ENCODE measurements around the gene GDNF. TPM values are rescaled to one million over a fixed set of nuclear protein-coding genes. Genes with fewer than 3 reads are reported as not detected.
"Not testable (repeated sequence)": the region's sequence is repeated elsewhere in the genome, so short reads cannot be mapped to it uniquely, and the experiment has no call there.

The GDNF gene
- total RNA-seq, 1 experiment from 2014 or later = 14.7 TPM

DNA sequence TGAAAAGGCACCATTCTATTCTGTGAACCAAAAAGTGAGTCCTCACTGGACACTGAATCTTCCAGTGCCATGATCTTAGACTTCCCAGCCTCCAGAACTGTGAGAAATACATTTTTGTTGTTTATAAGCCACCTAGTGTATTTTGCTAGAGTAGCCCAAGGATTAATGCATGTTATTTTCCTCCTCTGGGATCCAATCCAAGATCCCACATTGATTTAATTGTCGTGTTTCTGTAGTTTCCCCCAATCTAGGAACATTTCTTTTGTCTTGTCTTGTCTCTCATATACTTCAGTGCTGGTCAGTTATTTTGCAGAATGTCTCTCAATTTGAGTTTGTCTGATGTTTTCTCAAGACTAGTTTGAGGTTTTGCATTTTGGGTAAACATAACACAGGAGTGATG lies 36.4 kb downstream of the GDNF start:
- Histone ChIP-seq H3K4me1 (ENCODE audit: insufficient read depth, low read length, poor library complexity, severe bottlenecking) (peaks cover 9% of the 10 kb centered on the region), H3K4me3 (ENCODE audit: low read depth, low read length, poor library complexity, severe bottlenecking) (no peak overlapping the region), H3K9me3 (ENCODE audit: low read depth, low read length, poor library complexity, severe bottlenecking) (no peaks in the 10 kb centered on the region), H3K36me3 (ENCODE audit: insufficient read depth, low read length, poor library complexity, severe bottlenecking) (no peaks in the 10 kb centered on the region), H3K27ac (ENCODE audit: low read depth, low read length, poor library complexity, severe bottlenecking) (no peak overlapping the region), H3K27me3 (replicated peaks; ENCODE audit: insufficient read depth, low read depth, low read length, poor library complexity) (no peaks in the 10 kb centered on the region)
- no TSS peak for BruUV-seq (replicated peaks)
- no peak for DNase-seq (ENCODE audit: low spot score)
- no peak for TF ChIP-seq EZH2 (IDR thresholded peaks at IDR 0.05; ENCODE audit: borderline replicate concordance, low read depth, low read length, poor library complexity, severe bottlenecking)
- TF ChIP-seq, protein P1, sequence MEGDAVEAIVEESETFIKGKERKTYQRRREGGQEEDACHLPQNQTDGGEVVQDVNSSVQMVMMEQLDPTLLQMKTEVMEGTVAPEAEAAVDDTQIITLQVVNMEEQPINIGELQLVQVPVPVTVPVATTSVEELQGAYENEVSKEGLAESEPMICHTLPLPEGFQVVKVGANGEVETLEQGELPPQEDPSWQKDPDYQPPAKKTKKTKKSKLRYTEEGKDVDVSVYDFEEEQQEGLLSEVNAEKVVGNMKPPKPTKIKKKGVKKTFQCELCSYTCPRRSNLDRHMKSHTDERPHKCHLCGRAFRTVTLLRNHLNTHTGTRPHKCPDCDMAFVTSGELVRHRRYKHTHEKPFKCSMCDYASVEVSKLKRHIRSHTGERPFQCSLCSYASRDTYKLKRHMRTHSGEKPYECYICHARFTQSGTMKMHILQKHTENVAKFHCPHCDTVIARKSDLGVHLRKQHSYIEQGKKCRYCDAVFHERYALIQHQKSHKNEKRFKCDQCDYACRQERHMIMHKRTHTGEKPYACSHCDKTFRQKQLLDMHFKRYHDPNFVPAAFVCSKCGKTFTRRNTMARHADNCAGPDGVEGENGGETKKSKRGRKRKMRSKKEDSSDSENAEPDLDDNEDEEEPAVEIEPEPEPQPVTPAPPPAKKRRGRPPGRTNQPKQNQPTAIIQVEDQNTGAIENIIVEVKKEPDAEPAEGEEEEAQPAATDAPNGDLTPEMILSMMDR (conservative IDR thresholded peaks at IDR 0.05; ENCODE audit: low read depth, low read length) = no peak
- CTCF ChIA-PET = no interaction called here
- POLR2A ChIA-PET (ENCODE audit: low non-redundant PET) = no interaction called here
- intact Hi-C loops (cut with micrococcal nuclease; ENCODE audit: unreplicated experiment) = no loop called here

DNA sequence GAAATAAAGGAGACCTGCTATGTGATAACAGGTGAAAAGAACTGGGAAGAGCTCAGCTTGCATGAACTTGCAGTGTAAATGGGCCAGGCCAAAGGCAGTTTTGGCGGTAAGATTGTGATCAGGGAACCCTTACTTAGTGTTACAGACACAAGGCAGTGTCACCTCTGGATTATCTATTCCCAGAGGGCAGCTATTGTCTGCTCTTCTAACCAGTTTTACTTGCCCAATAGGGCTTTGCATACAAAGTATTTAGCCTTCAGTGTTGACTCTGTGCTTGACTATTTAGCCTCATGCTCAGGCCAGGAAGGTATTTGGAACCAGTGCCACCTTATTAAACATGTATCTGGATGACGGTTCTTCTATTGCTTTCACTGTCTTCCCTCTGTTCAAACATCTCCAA lies 38.3 kb downstream of the GDNF start:
- H3K4me3 ChIP-seq (ENCODE audit: low read depth, low read length, poor library complexity, severe bottlenecking) = no peak overlapping the region
- DNase-seq (ENCODE audit: low spot score) = no peak
- TF ChIP-seq, protein P1 (conservative IDR thresholded peaks at IDR 0.05; ENCODE audit: low read depth, low read length) = no peak
- no peak for TF ChIP-seq EZH2 (IDR thresholded peaks at IDR 0.05; ENCODE audit: borderline replicate concordance, low read depth, low read length, poor library complexity, severe bottlenecking)
- CTCF ChIA-PET = no interaction called here
- no peak overlapping the region for H3K27ac ChIP-seq (ENCODE audit: low read depth, low read length, poor library complexity, severe bottlenecking)
- H3K9me3 ChIP-seq (ENCODE audit: low read depth, low read length, poor library complexity, severe bottlenecking) = no peaks in the 10 kb centered on the region
- intact Hi-C loops (cut with micrococcal nuclease; ENCODE audit: unreplicated experiment) = no loop called here
- no peaks in the 10 kb centered on the region for H3K27me3 ChIP-seq (replicated peaks; ENCODE audit: insufficient read depth, low read depth, low read length, poor library complexity)
- H3K36me3 ChIP-seq (ENCODE audit: insufficient read depth, low read length, poor library complexity, severe bottlenecking) = no peaks in the 10 kb centered on the region
- POLR2A ChIA-PET (ENCODE audit: low non-redundant PET) = no interaction called here
- peaks cover 9% of the 10 kb centered on the region for H3K4me1 ChIP-seq (ENCODE audit: insufficient read depth, low read length, poor library complexity, severe bottlenecking)
- no TSS peak for BruUV-seq (replicated peaks)

DNA sequence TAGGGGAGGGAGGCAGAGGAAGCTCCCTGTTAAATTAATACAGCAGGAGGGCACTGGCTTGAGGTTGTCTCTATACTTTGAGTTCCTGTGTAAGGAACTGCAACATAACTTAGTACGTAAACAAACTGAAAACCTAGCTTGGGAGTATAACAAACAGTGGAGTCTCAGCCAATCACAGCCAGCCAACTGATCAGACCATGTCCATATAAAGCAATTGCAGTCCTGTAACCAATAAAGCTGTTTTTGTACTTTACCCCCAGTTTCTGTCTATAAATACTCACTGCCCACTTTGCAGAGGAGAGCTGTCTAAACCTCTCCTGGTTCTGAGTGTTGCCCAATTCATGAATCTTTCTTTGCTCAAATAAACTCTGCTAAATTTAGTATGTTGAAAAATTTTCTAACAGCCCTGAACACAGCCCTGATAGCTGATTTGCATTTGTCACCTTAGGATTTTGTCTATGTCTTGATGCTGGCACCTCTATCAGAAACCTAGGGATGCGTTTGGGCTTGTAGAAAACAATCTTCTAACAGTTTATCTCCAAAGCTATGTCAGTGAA lies 39.9 kb downstream of the GDNF start:
- CTCF ChIA-PET = no interaction called here
- Histone ChIP-seq H3K36me3 (ENCODE audit: insufficient read depth, low read length, poor library complexity, severe bottlenecking) (no peaks in the 10 kb centered on the region), H3K27ac (ENCODE audit: low read depth, low read length, poor library complexity, severe bottlenecking) (no peak overlapping the region), H3K9me3 (ENCODE audit: low read depth, low read length, poor library complexity, severe bottlenecking) (peaks cover 3% of the 10 kb centered on the region), H3K4me1 (ENCODE audit: insufficient read depth, low read length, poor library complexity, severe bottlenecking) (peaks cover 9% of the 10 kb centered on the region), H3K27me3 (replicated peaks; ENCODE audit: insufficient read depth, low read depth, low read length, poor library complexity) (no peaks in the 10 kb centered on the region), H3K4me3 (ENCODE audit: low read depth, low read length, poor library complexity, severe bottlenecking) (no peak overlapping the region)
- intact Hi-C loops (cut with micrococcal nuclease; ENCODE audit: unreplicated experiment) = no loop called here
- TF ChIP-seq EZH2 (IDR thresholded peaks at IDR 0.05; ENCODE audit: borderline replicate concordance, low read depth, low read length, poor library complexity, severe bottlenecking) = no peak
- TF ChIP-seq, protein P1 (conservative IDR thresholded peaks at IDR 0.05; ENCODE audit: low read depth, low read length) = no peak
- POLR2A ChIA-PET (ENCODE audit: low non-redundant PET) = interaction anchor here (0.6 to 0.8 kb wide), 2 partner anchors 231 to 1805 kb away, joined by 3 to 4 read pairs; no protein-coding TSS in a partner anchor
- DNase-seq (ENCODE audit: low spot score) = no peak
- no TSS peak for BruUV-seq (replicated peaks)

DNA sequence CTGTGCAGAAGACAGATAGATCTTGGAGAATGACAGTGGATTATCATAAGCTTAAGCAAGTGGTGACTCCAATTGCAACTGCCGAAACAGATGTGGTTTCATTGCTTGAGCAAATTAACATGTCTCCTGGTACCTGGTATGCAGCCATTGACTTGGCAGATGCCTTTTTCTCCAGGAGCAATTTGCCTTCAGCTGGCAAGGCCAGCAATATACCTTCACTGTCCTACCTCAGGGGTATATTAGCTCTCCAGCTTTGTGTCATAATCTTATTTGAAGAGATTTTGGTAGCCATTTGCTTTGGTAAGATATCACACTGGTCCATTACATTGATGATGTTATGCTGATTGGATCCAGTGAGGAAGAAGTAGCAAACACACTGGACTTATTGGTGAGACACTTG lies 43.4 kb downstream of the GDNF start:
- H3K27me3 ChIP-seq (replicated peaks; ENCODE audit: insufficient read depth, low read depth, low read length, poor library complexity); CTCF ChIA-PET; H3K36me3 ChIP-seq (ENCODE audit: insufficient read depth, low read length, poor library complexity, severe bottlenecking); H3K9me3 ChIP-seq (ENCODE audit: low read depth, low read length, poor library complexity, severe bottlenecking); BruUV-seq (replicated peaks); POLR2A ChIA-PET (ENCODE audit: low non-redundant PET); H3K4me1 ChIP-seq (ENCODE audit: insufficient read depth, low read length, poor library complexity, severe bottlenecking); DNase-seq (ENCODE audit: low spot score); intact Hi-C loops (cut with micrococcal nuclease; ENCODE audit: unreplicated experiment); H3K4me3 ChIP-seq (ENCODE audit: low read depth, low read length, poor library complexity, severe bottlenecking); H3K27ac ChIP-seq (ENCODE audit: low read depth, low read length, poor library complexity, severe bottlenecking): not testable (repeated sequence)

DNA sequence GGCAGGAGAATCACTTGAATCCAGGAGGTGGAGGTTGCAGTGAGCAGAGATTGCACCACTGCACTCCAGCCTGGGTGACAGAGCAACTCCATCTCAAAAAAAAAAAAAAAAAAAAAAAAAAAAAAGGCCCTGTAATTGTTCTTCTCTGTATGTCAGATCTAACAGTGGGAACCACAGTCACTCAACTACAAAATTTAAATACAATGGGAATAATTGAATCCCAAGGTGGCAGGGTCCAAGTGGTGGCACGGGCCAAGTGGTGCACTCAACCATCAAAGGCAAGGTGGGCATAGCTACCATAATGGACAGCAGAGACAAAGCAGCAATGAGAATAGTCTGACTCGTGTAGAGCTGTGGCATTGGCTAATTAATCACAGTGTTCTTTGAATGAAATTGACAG lies 44.5 kb downstream of the GDNF start:
- POLR2A ChIA-PET (ENCODE audit: low non-redundant PET) = interaction anchor here (0.6 kb wide), 1 partner anchor 269 kb away, joined by 7 read pairs; no protein-coding TSS in a partner anchor
- not testable (repeated sequence) for H3K4me3 ChIP-seq (ENCODE audit: low read depth, low read length, poor library complexity, severe bottlenecking)

More for the DNA sequence above, 44.5 kb downstream of the GDNF start:
- H3K4me1 ChIP-seq (ENCODE audit: insufficient read depth, low read length, poor library complexity, severe bottlenecking); H3K36me3 ChIP-seq (ENCODE audit: insufficient read depth, low read length, poor library complexity, severe bottlenecking); BruUV-seq (replicated peaks); H3K9me3 ChIP-seq (ENCODE audit: low read depth, low read length, poor library complexity, severe bottlenecking); H3K27me3 ChIP-seq (replicated peaks; ENCODE audit: insufficient read depth, low read depth, low read length, poor library complexity); H3K27ac ChIP-seq (ENCODE audit: low read depth, low read length, poor library complexity, severe bottlenecking); CTCF ChIA-PET; intact Hi-C loops (cut with micrococcal nuclease; ENCODE audit: unreplicated experiment); DNase-seq (ENCODE audit: low spot score): not testable (repeated sequence)

Data from A673 (cell line).